HPDE6-E6E7 (cell line): ENCODE measurements around the gene JAKMIP2.
"Not testable (repeated sequence)": the region's sequence is repeated elsewhere in the genome, so short reads cannot be mapped to it uniquely, and the experiment has no call there.

Experiments used
- DNase-seq: peaks from one replicate; pipeline ENCODE4 v3.0.0; 2011; ENCODE audit warnings: missing footprints; ENCODE audit errors: extremely low spot score

JAKMIP2 gene

GRCh38 chr5:147782110-147783028 is at the start of gene JAKMIP2:
JAKMIP2 (minus strand) TSS chr5:147782728; CDS start chr5:147671806, 110,922 bp downstream.
- no peak for DNase-seq

DNA sequence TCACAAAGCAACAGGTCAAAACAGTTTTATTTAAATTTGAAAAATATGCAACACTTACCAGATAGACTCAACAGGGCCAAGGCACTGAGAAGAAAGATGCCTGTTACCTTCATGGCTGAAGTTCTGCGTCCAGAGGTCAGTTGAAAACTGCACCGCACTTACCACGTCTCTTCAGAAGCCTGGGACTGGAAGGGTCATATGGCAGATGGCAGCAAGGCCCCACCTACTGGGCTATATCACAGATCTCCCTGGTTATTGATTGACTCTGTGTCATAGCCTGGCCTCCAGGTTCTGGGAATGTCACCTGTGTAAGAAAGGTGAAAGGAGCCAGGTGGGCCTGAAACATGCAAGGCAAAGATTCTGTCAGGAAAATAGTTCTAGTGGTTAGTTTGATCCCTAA is 48.9 kb upstream of the JAKMIP2 start, which contains the start of gene SPINK1:
Gene SPINK1, minus strand, starts transcription at position 207 of the 400 bp plus-strand sequence. Its CDS starts 94 bp downstream, at position 113.
- DNase-seq, result no peak

GRCh38 chr5:147830035-147830434 is 47.5 kb upstream of the JAKMIP2 start:
- DNase-seq, result no peak

DNA sequence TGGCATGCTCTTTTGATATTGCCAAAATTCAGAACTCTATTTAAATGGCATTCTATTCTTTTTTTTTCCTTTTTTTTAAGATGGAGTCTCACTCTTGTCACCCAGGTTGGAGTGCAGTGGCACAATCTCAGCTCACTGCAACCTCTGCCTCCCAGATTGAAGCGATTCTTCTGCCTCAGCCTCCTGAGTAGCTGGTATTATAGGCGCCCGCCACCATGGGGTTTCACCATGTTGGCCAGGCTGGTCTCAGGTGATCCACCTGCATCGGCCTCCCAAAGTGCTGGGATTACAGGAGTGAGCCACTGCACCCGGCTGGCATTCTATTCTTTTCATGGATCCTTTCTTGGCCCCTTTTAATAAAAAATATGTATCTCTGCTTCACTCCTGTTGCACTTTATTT is 44.5 kb upstream of the JAKMIP2 start:
- not testable (repeated sequence) for DNase-seq

- no peak for DNase-seq
Measured at GRCh38 chr5:147826361-147826760, 43.8 kb upstream of the JAKMIP2 start.

DNA sequence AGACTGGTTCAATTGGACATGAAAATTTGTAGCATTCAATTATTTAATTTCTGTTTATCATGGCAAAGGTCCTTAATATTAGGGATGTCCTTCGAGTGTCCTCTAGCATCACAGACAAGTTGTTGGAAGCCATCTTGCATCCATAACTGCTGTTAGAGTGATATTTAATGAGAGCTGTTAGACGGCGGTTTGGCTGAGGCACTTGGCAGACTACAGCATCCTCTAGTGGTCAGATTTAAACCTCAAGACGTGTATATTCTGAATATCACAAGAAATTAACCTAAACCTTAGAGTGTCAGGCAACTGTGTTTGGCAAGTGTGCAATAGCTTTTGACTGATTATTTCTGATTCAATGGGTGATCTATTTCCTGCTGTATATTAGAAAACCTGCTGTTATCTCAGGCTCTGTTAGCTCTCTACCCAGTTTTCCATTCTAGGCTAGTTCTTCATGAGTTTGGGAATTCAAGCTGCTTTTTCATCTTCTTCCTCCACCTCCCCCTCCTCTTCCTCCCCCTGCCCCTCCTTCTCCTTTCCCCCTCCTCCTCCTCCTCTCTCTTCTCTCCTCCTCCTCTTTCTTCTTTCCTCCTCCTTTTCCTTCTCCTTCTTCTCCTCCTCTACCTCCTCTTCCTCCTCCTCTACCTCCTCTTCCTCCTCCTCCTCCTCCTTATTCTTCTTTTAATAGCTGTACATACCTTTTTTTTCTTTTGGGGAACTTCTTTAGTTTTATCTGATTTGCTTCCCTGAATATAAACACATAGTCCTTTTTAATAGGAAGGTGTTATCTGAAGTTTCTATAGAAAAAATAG is 40.4 kb upstream of the JAKMIP2 start:
- DNase-seq, result peak; percentile 12

- DNase-seq, result not testable (repeated sequence)
Measured at GRCh38 chr5:147822222-147822621, 39.7 kb upstream of the JAKMIP2 start.

- no peak for DNase-seq
Measured at GRCh38 chr5:147821766-147822165, 39.2 kb upstream of the JAKMIP2 start.

DNA sequence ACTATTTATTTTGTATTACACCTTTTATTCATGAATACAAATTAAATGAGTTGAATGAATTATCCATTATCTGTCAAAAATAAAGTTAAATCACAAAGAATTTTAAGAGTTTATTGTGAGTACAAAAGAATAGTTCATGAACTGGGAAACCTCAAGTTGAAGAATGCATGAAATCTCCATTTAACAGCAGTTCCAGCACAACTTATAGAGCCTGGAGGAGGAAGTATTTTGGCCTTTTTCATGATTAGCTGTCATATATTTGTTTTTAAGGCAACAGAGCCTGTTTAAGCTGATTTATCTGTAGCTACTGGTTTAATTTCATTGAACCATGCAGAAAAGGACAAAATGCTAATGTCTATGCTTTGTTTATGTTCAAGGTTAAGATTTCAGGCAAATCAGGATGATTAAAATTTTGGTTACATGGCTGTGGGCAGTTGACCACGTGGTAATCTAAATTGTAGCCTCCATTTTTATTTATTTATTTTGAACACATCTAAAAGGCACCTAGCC is 36.8 kb upstream of the JAKMIP2 start:
- DNase-seq, result no peak

- no peak for DNase-seq
Measured at GRCh38 chr5:147818290-147818689, 35.8 kb upstream of the JAKMIP2 start.

GRCh38 chr5:147813696-147814095 is 31.2 kb upstream of the JAKMIP2 start:
- no peak for DNase-seq

GRCh38 chr5:147809830-147810666 is 27.5 kb upstream of the JAKMIP2 start:
- no peak for DNase-seq

GRCh38 chr5:147805030-147805454 is 22.5 kb upstream of the JAKMIP2 start:
- DNase-seq, result no peak

DNA sequence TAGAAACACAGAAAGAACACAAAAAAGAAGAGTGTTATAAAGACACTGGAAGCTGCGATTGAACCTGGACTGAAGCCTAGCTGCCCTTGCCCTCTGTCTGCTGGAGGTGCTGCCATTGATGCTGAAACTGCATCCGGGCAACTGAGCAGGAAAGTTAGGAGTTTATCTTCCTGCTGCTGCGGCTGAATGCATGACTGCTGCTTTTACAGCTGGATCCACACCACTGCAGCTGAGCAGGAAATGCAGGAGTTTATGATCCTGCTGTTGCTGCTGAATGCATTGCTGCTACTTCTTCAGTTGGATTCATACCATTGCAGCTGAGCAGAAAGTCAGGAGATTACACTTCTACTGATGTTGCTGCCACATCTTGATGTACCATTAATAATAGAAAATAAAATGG is 21.8 kb upstream of the JAKMIP2 start:
- no peak for DNase-seq

GRCh38 chr5:147803926-147804325 is 21.4 kb upstream of the JAKMIP2 start:
- DNase-seq, result no peak

DNA sequence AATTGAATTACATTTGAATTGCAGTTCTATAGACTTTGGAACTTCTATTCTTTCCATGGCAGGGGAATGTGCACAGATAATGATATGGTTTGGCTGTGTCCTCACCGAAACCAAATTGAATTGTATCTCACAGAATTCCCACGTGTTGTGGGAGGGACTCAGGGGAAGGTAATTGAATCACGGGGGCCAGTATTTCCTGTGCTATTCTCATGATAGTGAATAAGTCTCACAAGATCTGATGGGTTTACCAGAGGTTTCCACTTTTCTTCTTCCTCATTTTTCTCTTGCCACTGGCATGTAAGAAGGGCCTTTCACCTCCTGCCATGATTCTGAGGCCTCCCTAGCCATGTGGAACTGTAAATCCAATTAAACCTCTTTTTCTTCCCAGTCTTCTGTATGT is 20.6 kb upstream of the JAKMIP2 start:
- not testable (repeated sequence) for DNase-seq

DNA sequence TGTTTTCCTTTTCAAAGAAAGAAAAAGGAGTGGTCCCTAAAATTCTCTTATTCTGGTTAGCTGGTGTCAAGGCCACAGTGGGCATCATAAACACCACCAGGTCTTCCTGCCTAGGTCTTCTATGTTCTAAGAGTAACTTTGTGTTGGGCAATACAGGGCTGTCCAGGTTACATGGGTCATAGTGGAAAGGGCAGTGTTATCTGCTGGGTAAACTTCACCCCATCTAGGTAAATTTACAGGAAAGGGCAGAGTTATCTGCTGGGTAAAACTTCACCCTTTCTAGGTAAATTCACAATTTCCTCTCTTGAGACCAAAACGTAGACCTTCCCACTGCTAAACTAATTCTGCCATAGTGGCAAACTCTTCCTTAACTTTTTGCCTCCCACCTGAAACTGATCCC is 18.9 kb upstream of the JAKMIP2 start:
- DNase-seq, result no peak

DNA sequence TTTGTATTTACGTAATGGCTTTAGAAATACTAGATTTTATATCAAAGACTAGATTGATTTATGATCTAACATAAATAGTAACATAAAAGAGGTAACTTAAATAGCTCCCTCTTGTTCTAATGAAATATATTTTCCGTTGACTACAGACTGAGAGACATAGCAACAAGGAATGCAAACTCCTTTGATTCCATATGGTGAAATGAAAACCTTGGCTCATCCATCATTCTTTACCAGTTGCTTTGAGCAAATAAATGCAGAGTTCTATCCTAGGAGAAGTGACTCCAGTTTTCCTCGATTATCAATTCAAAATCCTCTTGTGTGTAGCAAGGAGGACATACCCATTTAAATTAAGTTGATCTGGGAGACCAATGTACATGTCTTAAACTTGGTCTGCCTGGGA is 18.0 kb upstream of the JAKMIP2 start:
- DNase-seq, result no peak

GRCh38 chr5:147796556-147797308 is 14.2 kb upstream of the JAKMIP2 start:
- DNase-seq, result peak; percentile 6

DNA sequence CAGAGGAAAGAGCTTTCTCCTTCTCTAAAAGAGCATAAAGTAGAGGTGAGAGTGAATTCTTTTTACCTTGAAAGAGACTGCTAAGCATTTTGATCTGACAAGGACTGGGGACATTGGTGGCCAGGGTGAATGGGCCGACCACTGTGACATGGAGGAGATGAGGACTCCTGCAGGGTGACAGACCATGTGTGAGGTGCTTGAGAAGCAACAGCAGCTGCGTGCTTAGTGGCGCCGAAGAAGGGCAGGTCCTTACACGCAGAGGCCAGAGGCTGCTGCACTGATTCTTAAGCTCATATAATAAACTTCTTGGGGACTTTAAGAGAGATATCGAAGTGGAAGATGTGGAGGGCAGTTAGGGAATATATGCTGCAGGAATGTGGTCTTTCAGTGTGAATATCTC is 8.7 kb upstream of the JAKMIP2 start:
- DNase-seq, result no peak

DNA sequence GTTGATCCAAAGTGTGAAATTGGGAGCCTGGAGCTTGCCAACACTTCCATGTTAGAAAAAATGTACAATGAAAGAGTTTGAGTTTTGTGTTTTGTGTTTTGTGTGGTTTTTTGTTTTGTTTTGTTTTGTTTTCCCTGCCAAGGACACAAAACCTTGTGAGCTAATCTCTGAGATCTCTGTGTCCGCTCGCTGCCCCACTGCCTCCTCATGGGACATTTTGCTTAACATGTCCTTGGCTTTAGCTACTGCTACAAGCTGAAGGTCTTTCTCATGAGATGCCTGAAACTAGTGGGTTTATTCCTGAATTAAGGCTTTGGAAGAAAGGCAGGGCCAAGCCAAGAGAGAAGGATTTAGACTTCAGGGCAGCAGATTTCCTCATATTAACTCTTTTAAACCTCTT is 7.3 kb upstream of the JAKMIP2 start:
- no peak for DNase-seq
